Caco-2 (cell line): ENCODE measurements around the gene SNX1. TPM values are rescaled to one million over a fixed set of nuclear protein-coding genes. Genes with fewer than 3 reads are reported as not detected.

Source experiments
- BruUV-seq: library from RNA; stranded (reverse); fragments of 400-500 nt; replicated peaks from 2 replicates; lab custom pipeline; 2021; lab: Mats Ljungman, UMichigan
- CTCF ChIA-PET: fragments of 300-600 bp; sonication (Branson Sonifier 250); formaldehyde crosslinking; loops from one replicate; lab custom pipeline; 2022; ENCODE audit warnings: antibody characterized with exemption; lab: Charles Lee
- POLR2A ChIA-PET: fragments of 300-600 bp; sonication (Branson Sonifier 250); formaldehyde crosslinking; loops from one replicate; lab custom pipeline; 2022; ENCODE audit warnings: antibody characterized with exemption; lab: Charles Lee
- DNase-seq, 2 experiments: peaks; one replicate each; pipeline versions ENCODE4 v3.0.0 to v3.0.0-alpha.2; 2020 to 2022
- H3K27me3 ChIP-seq: replicated peaks from 2 replicates; pipeline ENCODE4 v1.6.0; 2011; ENCODE audit warnings: low read length; ENCODE audit not compliant: control insufficient read depth, insufficient read depth
- H3K36me3 ChIP-seq: 2 replicates; pipeline ENCODE4 v1.5.1; 2011; ENCODE audit warnings: low read length; ENCODE audit not compliant: control insufficient read depth, insufficient read depth
- H3K4me1 ChIP-seq: fragments of 250-450 bp; sonication (Bioruptor Pico); 2 replicates; pipeline ENCODE4 v1.5.1; 2020; ENCODE audit warnings: mild to moderate bottlenecking
- H3K4me3 ChIP-seq: 2 replicates; pipeline ENCODE4 v1.5.1; 2011; ENCODE audit warnings: low read depth, mild to moderate bottlenecking, control low read depth, low read length
- H3K9me3 ChIP-seq: fragments of 250-450 bp; sonication (Bioruptor Pico); 2 replicates; pipeline ENCODE4 v1.5.1; 2020; ENCODE audit warnings: mild to moderate bottlenecking, moderate library complexity
- H3K27ac Mint-ChIP-seq: one replicate; pipeline ENCODE4 v1.8.0; 2022; ENCODE audit warnings: mixed read lengths; ENCODE audit not compliant: unreplicated experiment
- H3K27me3 Mint-ChIP-seq: one replicate; pipeline ENCODE4 v1.8.0; 2022; ENCODE audit warnings: mixed read lengths; ENCODE audit not compliant: insufficient read depth, unreplicated experiment
- H3K36me3 Mint-ChIP-seq: one replicate; pipeline ENCODE4 v1.8.0; 2022; ENCODE audit warnings: mild to moderate bottlenecking, mixed read lengths; ENCODE audit not compliant: insufficient read depth, unreplicated experiment
- H3K4me1 Mint-ChIP-seq: one replicate; pipeline ENCODE4 v1.8.0; 2022; ENCODE audit warnings: low read depth, mixed read lengths; ENCODE audit not compliant: unreplicated experiment
- H3K4me3 Mint-ChIP-seq: one replicate; pipeline ENCODE4 v1.8.0; 2022; ENCODE audit warnings: mild to moderate bottlenecking, moderate library complexity, mixed read lengths; ENCODE audit not compliant: unreplicated experiment
- H3K9me3 Mint-ChIP-seq: one replicate; pipeline ENCODE4 v1.8.0; 2022; ENCODE audit warnings: mixed read lengths; ENCODE audit not compliant: unreplicated experiment
- intact Hi-C: fragments of 100-400 bp; cut with micrococcal nuclease; formaldehyde crosslinking; loops from one replicate; pipeline ENCODE4 v1.10.0; 2022; ENCODE audit not compliant: unreplicated experiment
- total RNA-seq: library from RNA; stranded (reverse); gene quantifications from 2 replicates; pipeline ENCODE4 v1.2.3, GENCODE V29; 2022
- TF ChIP-seq, protein P1 (sequence below), 2 experiments: fragments of 200-600 bp in 1 of 2; IDR thresholded peaks; 1 replicate in 1 of 2; 2 replicates in 1 of 2; pipeline versions ENCODE4 v1.5.1 to v1.8.0; 2011 to 2022; ENCODE audit warnings: antibody characterized with exemption in 1 of 2, control low read depth in 1 of 2, inconsistent platforms in 1 of 2, low read depth in 1 of 2, low read length in 1 of 2, mild to moderate bottlenecking in 1 of 2, moderate library complexity in 1 of 2; ENCODE audit not compliant: insufficient read depth in 1 of 2, severe bottlenecking in 1 of 2, unreplicated experiment in 1 of 2

The SNX1 gene
- total RNA-seq, 1 experiment from 2014 or later: 75.7 TPM

DNA sequence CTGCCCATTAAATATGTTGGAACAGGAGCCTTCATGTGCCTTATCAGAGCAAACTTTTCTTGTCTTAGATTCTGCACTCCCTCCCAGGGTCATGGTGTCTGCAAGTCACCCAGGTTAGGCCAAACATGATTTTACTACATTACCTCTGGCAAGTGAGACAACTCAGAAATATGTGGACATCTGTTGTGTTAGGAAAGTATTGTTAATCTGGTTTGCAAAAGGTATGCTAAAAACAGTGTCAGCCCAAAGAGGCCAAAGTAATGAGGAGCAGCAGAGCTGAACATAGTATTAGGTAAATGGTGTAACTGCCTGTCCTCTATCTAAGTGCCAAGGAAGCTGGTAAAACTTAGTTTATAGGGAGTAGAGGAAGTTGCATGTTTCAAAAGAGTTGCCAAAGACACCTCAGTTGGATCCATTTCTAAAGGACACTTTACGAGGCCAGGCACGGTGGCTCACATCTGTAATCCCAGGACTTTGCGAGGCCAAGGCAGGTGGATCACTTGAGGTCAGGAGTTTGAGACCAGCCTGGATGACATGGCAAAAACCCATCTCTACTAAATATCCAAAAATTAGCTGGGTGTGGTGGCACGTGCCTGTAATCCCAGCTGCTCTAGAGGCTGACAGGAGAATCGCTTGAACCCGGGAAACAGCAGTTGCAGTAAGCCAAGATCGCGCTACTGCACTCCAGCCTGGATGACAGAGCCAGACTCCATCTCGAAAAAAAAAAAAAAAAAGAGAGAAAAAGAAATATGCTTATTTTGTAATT is 89.5 kb downstream of the SNX1 start:
- Mint-ChIP-seq H3K27ac (no peak overlapping the region), H3K4me3 (no peak overlapping the region), H3K36me3 (no peaks in the 10 kb centered on the region), H3K27me3 (no peaks in the 10 kb centered on the region), H3K9me3 (no peaks in the 10 kb centered on the region), H3K4me1 (no peaks in the 10 kb centered on the region)
- ChIA-PET CTCF (no interaction called here), POLR2A (no interaction called here)
- BruUV-seq: no TSS peak
- TF ChIP-seq, protein P1, sequence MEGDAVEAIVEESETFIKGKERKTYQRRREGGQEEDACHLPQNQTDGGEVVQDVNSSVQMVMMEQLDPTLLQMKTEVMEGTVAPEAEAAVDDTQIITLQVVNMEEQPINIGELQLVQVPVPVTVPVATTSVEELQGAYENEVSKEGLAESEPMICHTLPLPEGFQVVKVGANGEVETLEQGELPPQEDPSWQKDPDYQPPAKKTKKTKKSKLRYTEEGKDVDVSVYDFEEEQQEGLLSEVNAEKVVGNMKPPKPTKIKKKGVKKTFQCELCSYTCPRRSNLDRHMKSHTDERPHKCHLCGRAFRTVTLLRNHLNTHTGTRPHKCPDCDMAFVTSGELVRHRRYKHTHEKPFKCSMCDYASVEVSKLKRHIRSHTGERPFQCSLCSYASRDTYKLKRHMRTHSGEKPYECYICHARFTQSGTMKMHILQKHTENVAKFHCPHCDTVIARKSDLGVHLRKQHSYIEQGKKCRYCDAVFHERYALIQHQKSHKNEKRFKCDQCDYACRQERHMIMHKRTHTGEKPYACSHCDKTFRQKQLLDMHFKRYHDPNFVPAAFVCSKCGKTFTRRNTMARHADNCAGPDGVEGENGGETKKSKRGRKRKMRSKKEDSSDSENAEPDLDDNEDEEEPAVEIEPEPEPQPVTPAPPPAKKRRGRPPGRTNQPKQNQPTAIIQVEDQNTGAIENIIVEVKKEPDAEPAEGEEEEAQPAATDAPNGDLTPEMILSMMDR (IDR thresholded peaks at IDR 0.05; ENCODE audit: insufficient read depth in 1 of 2, low read depth in 1 of 2, low read length in 1 of 2, severe bottlenecking in 1 of 2, unreplicated experiment in 1 of 2): no peak
- Histone ChIP-seq H3K4me3 (no peak overlapping the region), H3K9me3 (no peaks in the 10 kb centered on the region), H3K27me3 (no peaks in the 10 kb centered on the region), H3K36me3 (no peaks in the 10 kb centered on the region), H3K4me1 (no peaks in the 10 kb centered on the region)
- DNase-seq: no peak
- intact Hi-C loops: no loop called here

DNA sequence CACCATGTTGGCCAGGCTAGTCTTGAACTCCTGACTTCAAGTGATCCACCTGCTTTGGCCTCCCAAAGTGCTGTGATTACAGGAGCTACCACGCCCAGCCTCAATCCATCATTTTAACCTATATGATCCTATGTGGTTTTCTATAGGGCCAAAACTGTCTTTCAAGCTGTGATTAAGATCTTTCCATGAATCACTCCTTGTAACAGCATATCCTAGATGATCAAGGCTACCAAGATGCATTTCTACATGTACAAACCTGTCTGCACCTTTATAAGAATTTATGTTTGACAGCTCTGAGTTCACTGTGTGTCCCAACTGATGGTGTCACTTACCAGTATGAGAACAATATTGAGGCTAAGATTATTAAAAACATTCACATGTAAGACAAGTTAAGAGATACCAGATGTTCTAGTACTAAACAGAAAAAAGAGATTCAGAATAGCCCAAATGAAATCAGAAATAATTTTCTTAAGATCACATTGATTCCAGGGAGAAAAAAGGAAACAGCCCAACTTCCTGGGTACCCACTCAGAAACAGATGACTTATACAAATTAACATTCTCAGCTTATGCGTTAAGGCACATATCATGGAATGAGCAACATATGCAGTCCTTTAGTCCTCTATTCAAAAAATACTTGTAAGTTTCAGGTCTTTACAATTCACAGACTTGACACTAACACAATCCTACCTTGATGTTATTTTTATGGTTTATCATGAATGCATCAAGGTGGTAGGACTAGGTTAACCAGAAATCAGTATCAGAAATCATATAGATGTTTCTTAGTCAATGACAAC is 91.8 kb downstream of the SNX1 start:
- no TSS peak for BruUV-seq
- Mint-ChIP-seq H3K4me3 (no peak overlapping the region), H3K9me3 (no peaks in the 10 kb centered on the region), H3K4me1 (no peaks in the 10 kb centered on the region), H3K36me3 (no peaks in the 10 kb centered on the region), H3K27ac (no peak overlapping the region), H3K27me3 (no peaks in the 10 kb centered on the region)
- TF ChIP-seq, protein P1 (IDR thresholded peaks at IDR 0.05; ENCODE audit: insufficient read depth in 1 of 2, low read depth in 1 of 2, low read length in 1 of 2, severe bottlenecking in 1 of 2, unreplicated experiment in 1 of 2): no peak
- DNase-seq: no peak
- POLR2A ChIA-PET: no interaction called here
- Histone ChIP-seq H3K36me3 (no peaks in the 10 kb centered on the region), H3K4me1 (no peaks in the 10 kb centered on the region), H3K4me3 (no peak overlapping the region), H3K27me3 (no peaks in the 10 kb centered on the region), H3K9me3 (no peaks in the 10 kb centered on the region)
- CTCF ChIA-PET: no interaction called here
- intact Hi-C loops: no loop called here

Other genes starting within 250 kb of the SNX1 start
- 1.4 and 2.2 TPM in 2 replicates for gene DAPK2, start 49.5 kb upstream of the SNX1 start, total RNA-seq
- 61.6 and 63.7 TPM in 2 replicates for gene CIAO2A, start 2.1 kb upstream of the SNX1 start, total RNA-seq
- gene SNX22, start 55.7 kb downstream of the SNX1 start, total RNA-seq: 0.91 and 1.2 TPM in 2 replicates
- 458 and 504 TPM in 2 replicates for gene PPIB, start 67.0 kb downstream of the SNX1 start, total RNA-seq